Endothelial cell of umbilical vein (primary cell): ENCODE data around the gene ZCCHC4. TPM values are rescaled to one million over a fixed set of nuclear protein-coding genes. Genes with fewer than 3 reads are reported as not detected.

Experiments used
- BruUV-seq: library from RNA; stranded (reverse); fragments of 400-500 nt; replicated peaks from 2 replicates; lab custom pipeline; 2021; lab: Mats Ljungman, UMichigan
- CTCF ChIA-PET: fragments of 300-600, 350-600 bp; sonication (Branson Sonifier 250); formaldehyde crosslinking; loops from one replicate; lab custom pipeline; 2021; ENCODE audit warnings: antibody characterized with exemption, inconsistent platforms; lab: Charles Lee
- POLR2A ChIA-PET: fragments of 300-600, 350-600 bp; sonication (Branson Sonifier 250); formaldehyde crosslinking; loops from one replicate; lab custom pipeline; 2021; ENCODE audit warnings: antibody characterized with exemption, inconsistent platforms; lab: Charles Lee
- DNase-seq: peaks from one replicate; pipeline ENCODE4 v3.0.0-alpha.2; 2011; ENCODE audit warnings: low read depth, low spot score
- FAIRE-seq: peaks from 2 replicates; lab custom pipeline; 2011; peaks lifted over from hg19 to GRCh38; lab: Jason Lieb, UNC
- H2AFZ ChIP-seq: 2 replicates; pipeline ENCODE4 v1.6.0; 2012; ENCODE audit warnings: low read depth, low read length, control low read depth, inconsistent platforms
- H3K27ac ChIP-seq: 2 replicates; pipeline ENCODE4 v1.5.1; 2011; ENCODE audit warnings: low read depth, mild to moderate bottlenecking, control low read depth, low read length, moderate library complexity; ENCODE audit not compliant: insufficient read depth
- H3K27me3 ChIP-seq, 2 experiments: 2 replicates each; pipeline versions ENCODE4 v1.6.0 to v1.6.1; 2011; ENCODE audit warnings: low read length in 2 of 2, mixed read lengths in 1 of 2; ENCODE audit not compliant: control insufficient read depth in 2 of 2, insufficient read depth in 2 of 2
- H3K36me3 ChIP-seq, 2 experiments: 2 replicates in 1 of 2; 3 replicates in 1 of 2; pipeline ENCODE4 v1.5.1; 2011; ENCODE audit warnings: low read length in 2 of 2, mild to moderate bottlenecking in 1 of 2, moderate library complexity in 1 of 2; ENCODE audit not compliant: control insufficient read depth in 2 of 2, insufficient read depth in 2 of 2; ENCODE audit errors: extremely low read depth in 1 of 2
- H3K4me1 ChIP-seq: 3 replicates; pipeline ENCODE4 v1.5.1; 2011; ENCODE audit warnings: mild to moderate bottlenecking, low read length; ENCODE audit not compliant: control insufficient read depth, insufficient read depth; ENCODE audit errors: extremely low read depth
- H3K4me2 ChIP-seq: 2 replicates; pipeline ENCODE4 v1.6.1; 2011; ENCODE audit warnings: low read length, control low read depth, mixed read lengths; ENCODE audit not compliant: insufficient read depth
- H3K4me3 ChIP-seq, 3 experiments: fragments of 200-600 bp in 1 of 3; sonication (generic), shearing (Covaris generic) in 1 of 3; replicated peaks in 1 of 3; 2 replicates each; pipeline ENCODE4 v1.5.1; 2011 to 2016; ENCODE audit warnings: control low read depth in 3 of 3, low read length in 3 of 3, mild to moderate bottlenecking in 2 of 3, inconsistent platforms in 1 of 3, low read depth in 1 of 3, moderate library complexity in 1 of 3; ENCODE audit not compliant: insufficient read depth in 1 of 3
- H3K79me2 ChIP-seq: 2 replicates; pipeline ENCODE4 v1.6.0; 2012; ENCODE audit warnings: low read length, inconsistent platforms; ENCODE audit not compliant: control insufficient read depth, insufficient read depth
- H3K9ac ChIP-seq: replicated peaks from 2 replicates; pipeline ENCODE3; 2011; ENCODE audit warnings: low read length, control low read depth; ENCODE audit not compliant: insufficient read depth; ENCODE audit errors: extremely low read depth
- H3K9me1 ChIP-seq: replicated peaks from 3 replicates; pipeline ENCODE4 v1.6.0; 2011; ENCODE audit warnings: mild to moderate bottlenecking, low read length; ENCODE audit not compliant: control insufficient read depth, insufficient read depth; ENCODE audit errors: extremely low read depth
- H3K9me3 ChIP-seq: replicated peaks from 2 replicates; pipeline ENCODE4 v1.5.1; 2012; ENCODE audit warnings: low read length, inconsistent platforms; ENCODE audit not compliant: control insufficient read depth, insufficient read depth
- H4K20me1 ChIP-seq: replicated peaks from 2 replicates; pipeline ENCODE3; 2011; ENCODE audit warnings: mild to moderate bottlenecking, low read length; ENCODE audit not compliant: control insufficient read depth, insufficient read depth; ENCODE audit errors: extremely low read depth
- CTCF ChIP-seq, 2 donors: IDR thresholded peaks; 1 replicate in 1 of 2; 2 replicates in 1 of 2; pipeline ENCODE4 v1.5.1; 2011; ENCODE audit warnings: low read length in 2 of 2, mild to moderate bottlenecking in 2 of 2, moderate library complexity in 2 of 2, control low read depth in 1 of 2, inconsistent platforms in 1 of 2, low read depth in 1 of 2; ENCODE audit not compliant: insufficient read depth in 1 of 2; ENCODE audit errors: extremely low read depth in 1 of 2
- EZH2 ChIP-seq: IDR thresholded peaks from 2 replicates; pipeline ENCODE4 v1.6.1; 2012; ENCODE audit warnings: borderline replicate concordance, low read depth, mild to moderate bottlenecking, moderate library complexity, low read length, inconsistent platforms; ENCODE audit not compliant: severe bottlenecking
- FOS ChIP-seq: IDR thresholded peaks from 2 replicates; pipeline ENCODE4 v1.6.1; 2011; ENCODE audit warnings: mild to moderate bottlenecking, low read length, moderate library complexity, borderline replicate concordance; ENCODE audit not compliant: insufficient read depth
- GATA2 ChIP-seq: IDR thresholded peaks from 2 replicates; pipeline ENCODE4 v1.7.0; 2011; ENCODE audit warnings: low read depth, mild to moderate bottlenecking, moderate library complexity, mixed read lengths, low read length; ENCODE audit not compliant: insufficient read length, insufficient read depth
- JUN ChIP-seq: IDR thresholded peaks from 2 replicates; pipeline ENCODE4 v1.6.1; 2011; ENCODE audit warnings: borderline replicate concordance, low read depth; ENCODE audit not compliant: insufficient read length, insufficient read depth
- MAX ChIP-seq: IDR thresholded peaks from 2 replicates; pipeline ENCODE4 v1.6.1; 2011; ENCODE audit not compliant: insufficient read depth, insufficient read length
- MYC ChIP-seq: IDR thresholded peaks from one replicate; pipeline ENCODE4 v1.6.1; 2011; ENCODE audit warnings: mild to moderate bottlenecking, low read depth, low read length
- POLR2A ChIP-seq: IDR thresholded peaks from 2 replicates; pipeline ENCODE4 v1.6.1; 2012; ENCODE audit warnings: low read depth, mild to moderate bottlenecking, control low read depth, low read length
- POLR2AphosphoS5 ChIP-seq: IDR thresholded peaks from 2 replicates; pipeline ENCODE4 v1.6.1; 2012; ENCODE audit warnings: low read depth, mild to moderate bottlenecking, control low read depth, low read length, moderate library complexity; ENCODE audit not compliant: insufficient read depth
- dilution Hi-C: fragments of 300-500 bp; cut with MboI; formaldehyde crosslinking; loops from one replicate; pipeline ENCODE4 v1.15.0; 2019; ENCODE audit warnings: low sequenced_read_pairs; ENCODE audit not compliant: extremely low pct_ligation_motif_present
- intact Hi-C: fragments of 100-400 bp; cut with micrococcal nuclease; formaldehyde crosslinking; loops from one replicate; pipeline ENCODE4 v1.10.0; 2022
- polyA plus RNA-seq, 4 experiments: library from polyadenylated mRNA; depleted of rRNA in 3 of 4; stranded (reverse) in 3 of 4; unstranded in 1 of 4; fragments of >200 nt; gene quantifications; 2 replicates each; pipeline versions ENCODE4 v1.2.1 to v1.2.3, GENCODE V29; 2011 to 2012; ENCODE audit warnings: missing spikeins in 1 of 4
- total RNA-seq: library from RNA; stranded (reverse); gene quantifications from 2 replicates; pipeline ENCODE4 v1.2.3, GENCODE V29; 2021

ZCCHC4 gene
- total and polyA plus RNA-seq, 2 donors (not counting 3 experiments of a cell fraction or from before 2014, with no cell fraction given), result 6.6 to 10.9 TPM

- TF ChIP-seq MYC, result no peak
- TF ChIP-seq GATA2, result no peak
- no peak for TF ChIP-seq POLR2AphosphoS5
- no peak for TF ChIP-seq MAX
- no peak for TF ChIP-seq FOS
- TF ChIP-seq JUN, result no peak
- TF ChIP-seq POLR2A, result no peak
- TF ChIP-seq EZH2, result no peak
- TF ChIP-seq CTCF (IDR thresholded peaks at IDR 0.05; ENCODE audit: extremely low read depth in 1 of 2, insufficient read depth in 1 of 2, low read depth in 1 of 2, low read length in 2 of 2), result no peak
- no peak overlapping the region for H3K9ac ChIP-seq
- H2AFZ ChIP-seq, result no peak overlapping the region
- no peaks in the 10 kb centered on the region for H3K9me1 ChIP-seq
- H3K79me2 ChIP-seq, result no peaks in the 10 kb centered on the region
- no peaks in the 10 kb centered on the region for H4K20me1 ChIP-seq
- no peaks in the 10 kb centered on the region for H3K4me1 ChIP-seq
- no peak overlapping the region for H3K27ac ChIP-seq
- no peak overlapping the region for H3K4me3 ChIP-seq
- POLR2A ChIA-PET, result no interaction called here
- H3K9me3 ChIP-seq, result peaks cover 2% of the 10 kb centered on the region
- CTCF ChIA-PET, result no interaction called here
- H3K4me2 ChIP-seq, result no peak overlapping the region
- dilution Hi-C loops, result no loop called here
- BruUV-seq, result no TSS peak
- intact Hi-C loops, result no loop called here
- no peaks in the 10 kb centered on the region for H3K27me3 ChIP-seq
- H3K36me3 ChIP-seq, result peaks cover 15 to 22% of the 10 kb centered on the region in 2 experiments
- no peak for FAIRE-seq
- no peak for DNase-seq
Observed at GRCh38 chr4:25401066-25401465, 88.5 kb downstream of the ZCCHC4 start.
